HL-60 (cell line): ENCODE data around the gene DDIAS.

ENCODE experiments used
- POLR2AphosphoS5 ChIP-seq: IDR thresholded peaks from 2 replicates; pipeline ENCODE4 v1.6.1; 2012; ENCODE audit warnings: low read depth
- TF ChIP-seq, protein P1 (sequence below): IDR thresholded peaks from one replicate; pipeline ENCODE4 v1.5.1; 2011; ENCODE audit warnings: low read length, control low read depth, inconsistent platforms; ENCODE audit not compliant: insufficient read depth

DNA sequence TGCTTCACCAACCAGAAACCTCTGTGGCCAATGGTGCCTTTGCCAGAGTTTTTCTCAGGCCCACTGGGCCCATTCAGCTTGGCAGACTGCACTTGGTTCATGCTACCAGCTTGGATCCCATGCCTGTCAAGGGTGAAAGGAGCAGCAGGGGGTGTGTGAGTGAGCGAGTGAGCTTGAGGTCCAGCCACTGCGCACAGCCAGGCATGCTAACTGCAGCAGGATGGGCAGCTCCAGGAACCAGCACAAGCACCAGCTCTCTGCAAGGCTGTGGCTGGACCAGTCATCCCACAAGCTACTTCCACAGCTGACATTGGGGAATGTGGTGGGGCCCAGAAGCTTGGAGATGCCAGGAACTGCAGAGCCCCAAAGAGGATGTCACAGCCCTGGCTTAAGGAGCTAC is 40.8 kb downstream of the DDIAS start:
- TF ChIP-seq, protein P1, sequence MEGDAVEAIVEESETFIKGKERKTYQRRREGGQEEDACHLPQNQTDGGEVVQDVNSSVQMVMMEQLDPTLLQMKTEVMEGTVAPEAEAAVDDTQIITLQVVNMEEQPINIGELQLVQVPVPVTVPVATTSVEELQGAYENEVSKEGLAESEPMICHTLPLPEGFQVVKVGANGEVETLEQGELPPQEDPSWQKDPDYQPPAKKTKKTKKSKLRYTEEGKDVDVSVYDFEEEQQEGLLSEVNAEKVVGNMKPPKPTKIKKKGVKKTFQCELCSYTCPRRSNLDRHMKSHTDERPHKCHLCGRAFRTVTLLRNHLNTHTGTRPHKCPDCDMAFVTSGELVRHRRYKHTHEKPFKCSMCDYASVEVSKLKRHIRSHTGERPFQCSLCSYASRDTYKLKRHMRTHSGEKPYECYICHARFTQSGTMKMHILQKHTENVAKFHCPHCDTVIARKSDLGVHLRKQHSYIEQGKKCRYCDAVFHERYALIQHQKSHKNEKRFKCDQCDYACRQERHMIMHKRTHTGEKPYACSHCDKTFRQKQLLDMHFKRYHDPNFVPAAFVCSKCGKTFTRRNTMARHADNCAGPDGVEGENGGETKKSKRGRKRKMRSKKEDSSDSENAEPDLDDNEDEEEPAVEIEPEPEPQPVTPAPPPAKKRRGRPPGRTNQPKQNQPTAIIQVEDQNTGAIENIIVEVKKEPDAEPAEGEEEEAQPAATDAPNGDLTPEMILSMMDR: no peak
- no peak for TF ChIP-seq POLR2AphosphoS5
